Measurements from ENCODE around the gene UGT1A4. TPM values are rescaled to one million over a fixed set of nuclear protein-coding genes. Genes with fewer than 3 reads are reported as not detected.

The UGT1A4 gene
- total RNA-seq, 1 experiment from 2014 or later = not detected

- intact Hi-C loops (cut with micrococcal nuclease) = no loop called here
- no TSS peak for BruUV-seq (replicated peaks)
These were observed 84.9 kb downstream of the UGT1A4 start for GRCh38 chr2:233803292-233803911.

GRCh38 chr2:233803994-233804393 lies 85.5 kb downstream of the UGT1A4 start:
- TF ChIP-seq CTCF (IDR thresholded peaks at IDR 0.05; ENCODE audit: unreplicated experiment) = no peak
- no TSS peak for BruUV-seq (replicated peaks)
- intact Hi-C loops (cut with micrococcal nuclease) = no loop called here
- Mint-ChIP-seq H3K4me3 (ENCODE audit: unreplicated experiment) (no peak overlapping the region), H3K4me1 (ENCODE audit: insufficient read depth, unreplicated experiment) (peaks cover 13% of the 10 kb centered on the region), H3K9me3 (ENCODE audit: unreplicated experiment) (no peaks in the 10 kb centered on the region), H3K36me3 (ENCODE audit: insufficient read depth, unreplicated experiment) (no peaks in the 10 kb centered on the region), H3K27ac (ENCODE audit: low read depth, unreplicated experiment) (no peak overlapping the region), H3K27me3 (ENCODE audit: insufficient read depth, unreplicated experiment) (no peaks in the 10 kb centered on the region)
- ChIA-PET CTCF (interaction anchor here (0.6 kb wide), 1 partner anchor 253 kb away, joined by 3 read pairs; no protein-coding TSS in a partner anchor), POLR2A (no interaction called here)
- no peak for DNase-seq (ENCODE audit: unreplicated experiment)

More at GRCh38 chr2:233803292-233803911, 84.9 kb downstream of the UGT1A4 start:
- peaks cover 5% of the 10 kb centered on the region for H3K27me3 Mint-ChIP-seq (ENCODE audit: insufficient read depth, unreplicated experiment)
- H3K4me1 Mint-ChIP-seq (ENCODE audit: insufficient read depth, unreplicated experiment) = peaks cover 13% of the 10 kb centered on the region
- H3K36me3 Mint-ChIP-seq (ENCODE audit: insufficient read depth, unreplicated experiment) = no peaks in the 10 kb centered on the region
- H3K27ac Mint-ChIP-seq (ENCODE audit: low read depth, unreplicated experiment) = no peak overlapping the region
- no peak for TF ChIP-seq CTCF (IDR thresholded peaks at IDR 0.05; ENCODE audit: unreplicated experiment)
- DNase-seq (ENCODE audit: unreplicated experiment) = no peak
- POLR2A ChIA-PET = interaction anchor here (0.6 kb wide), 1 partner anchor 24 kb away, joined by 3 read pairs; no protein-coding TSS in a partner anchor
- H3K9me3 Mint-ChIP-seq (ENCODE audit: unreplicated experiment) = no peaks in the 10 kb centered on the region
- no peak overlapping the region for H3K4me3 Mint-ChIP-seq (ENCODE audit: unreplicated experiment)
- CTCF ChIA-PET = interaction anchor here (0.6 kb wide), 1 partner anchor 252 kb away, joined by 3 read pairs; no protein-coding TSS in a partner anchor

GRCh38 chr2:233807215-233807865 lies 88.8 kb downstream of the UGT1A4 start:
- Mint-ChIP-seq H3K9me3 (ENCODE audit: unreplicated experiment) (no peaks in the 10 kb centered on the region), H3K4me1 (ENCODE audit: insufficient read depth, unreplicated experiment) (no peaks in the 10 kb centered on the region), H3K27ac (ENCODE audit: low read depth, unreplicated experiment) (no peak overlapping the region), H3K36me3 (ENCODE audit: insufficient read depth, unreplicated experiment) (no peaks in the 10 kb centered on the region), H3K27me3 (ENCODE audit: insufficient read depth, unreplicated experiment) (peaks cover 13% of the 10 kb centered on the region), H3K4me3 (ENCODE audit: unreplicated experiment) (no peak overlapping the region)
- POLR2A ChIA-PET = no interaction called here
- DNase-seq (ENCODE audit: unreplicated experiment) = peak; percentile 9
- CTCF ChIA-PET = no interaction called here
- no peak for TF ChIP-seq CTCF (IDR thresholded peaks at IDR 0.05; ENCODE audit: unreplicated experiment)
- intact Hi-C loops (cut with micrococcal nuclease) = no loop called here
- no TSS peak for BruUV-seq (replicated peaks)

GRCh38 chr2:233807966-233808935 lies 89.7 kb downstream of the UGT1A4 start:
- Mint-ChIP-seq H3K4me1 (ENCODE audit: insufficient read depth, unreplicated experiment) (no peaks in the 10 kb centered on the region), H3K27me3 (ENCODE audit: insufficient read depth, unreplicated experiment) (peaks cover 13% of the 10 kb centered on the region), H3K36me3 (ENCODE audit: insufficient read depth, unreplicated experiment) (no peaks in the 10 kb centered on the region), H3K4me3 (ENCODE audit: unreplicated experiment) (no peak overlapping the region), H3K9me3 (ENCODE audit: unreplicated experiment) (no peaks in the 10 kb centered on the region), H3K27ac (ENCODE audit: low read depth, unreplicated experiment) (no peak overlapping the region)
- ChIA-PET POLR2A (no interaction called here), CTCF (no interaction called here)
- no peak for TF ChIP-seq CTCF (IDR thresholded peaks at IDR 0.05; ENCODE audit: unreplicated experiment)
- no peak for DNase-seq (ENCODE audit: unreplicated experiment)
- intact Hi-C loops (cut with micrococcal nuclease) = no loop called here
- BruUV-seq (replicated peaks) = no TSS peak

Data from MCF 10A (cell line).